NAMALWA (cell line): ENCODE results near the gene PRLHR.
"Not testable (repeated sequence)": the region's sequence is repeated elsewhere in the genome, so short reads cannot be mapped to it uniquely, and the experiment has no call there.

Source experiments
- DNase-seq: peaks from one replicate; pipeline ENCODE4 v3.0.0-alpha.2; 2015; ENCODE audit warnings: low spot score

Gene PRLHR

DNA sequence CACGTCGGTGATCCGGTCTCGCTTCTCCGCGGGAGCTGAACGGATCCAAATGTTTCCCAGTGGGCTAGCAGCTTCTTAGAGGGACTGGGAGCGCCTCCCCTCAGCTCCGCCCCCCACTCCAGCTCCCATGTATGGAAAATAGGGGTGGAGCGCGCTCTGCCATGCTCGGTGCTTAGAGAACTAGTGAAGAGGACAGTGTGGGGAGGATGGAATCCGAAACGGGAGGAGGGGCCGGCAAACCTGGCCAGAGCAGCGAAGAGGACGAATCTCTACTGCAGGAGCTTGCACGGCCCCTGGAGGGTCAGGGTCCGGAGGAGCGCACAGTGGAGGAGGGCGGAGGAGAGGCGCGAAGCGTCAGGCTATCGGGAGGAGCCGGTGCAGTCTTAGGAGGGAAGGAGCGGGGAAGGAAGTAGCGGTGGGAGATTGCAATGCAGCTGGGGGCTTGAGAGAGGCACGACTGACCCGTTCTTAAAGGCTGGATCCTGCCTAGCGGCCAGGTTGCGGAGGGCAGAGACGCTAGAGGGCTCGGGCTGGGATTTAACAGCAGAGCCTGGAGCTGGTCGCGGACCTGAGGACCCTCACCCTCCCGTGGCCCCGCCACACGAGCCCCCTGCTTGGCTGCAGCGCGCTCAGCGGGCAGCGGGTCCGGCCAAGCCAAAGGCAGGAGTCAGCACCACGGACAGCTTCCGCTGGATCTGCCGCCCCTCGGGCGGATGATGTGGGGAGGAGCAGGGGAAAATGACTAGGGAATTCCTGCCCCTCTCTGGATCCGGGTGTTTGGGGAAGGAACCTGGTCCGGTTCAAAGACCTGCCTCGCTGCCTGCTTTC, at the start of gene PRLHR:
Gene PRLHR, minus strand, starts transcription at position 51 of the 828 bp plus-strand sequence. CDS start 404 bp downstream, outside the sequence.
- DNase-seq = no peak

GRCh38 chr10:118642228-118642627, 46.8 kb upstream of the PRLHR start:
- DNase-seq = no peak

- no peak for DNase-seq
Measured at GRCh38 chr10:118638680-118639079, 43.2 kb upstream of the PRLHR start.

- DNase-seq = no peak
Measured at GRCh38 chr10:118635674-118636402, 40.4 kb upstream of the PRLHR start.

DNA sequence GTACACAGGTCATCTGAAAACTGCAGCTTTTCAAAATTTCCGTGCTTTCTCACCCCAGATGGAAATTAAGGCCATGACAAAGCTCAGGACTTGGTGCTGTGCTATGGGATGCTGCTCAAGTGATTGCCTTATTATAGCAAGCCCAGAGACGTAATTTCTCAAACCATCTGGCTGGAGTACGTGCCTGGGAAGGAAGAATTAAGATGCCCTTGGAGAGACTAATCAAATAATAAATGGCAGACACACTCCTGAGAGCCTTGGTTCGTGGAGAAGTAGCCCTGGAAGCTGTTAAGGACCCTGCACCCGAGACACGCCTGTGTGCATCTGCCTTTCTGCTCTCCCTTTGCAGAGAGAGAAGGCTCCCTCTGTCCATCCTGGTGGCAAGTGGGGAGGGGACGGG, 38.3 kb upstream of the PRLHR start:
- no peak for DNase-seq

DNA sequence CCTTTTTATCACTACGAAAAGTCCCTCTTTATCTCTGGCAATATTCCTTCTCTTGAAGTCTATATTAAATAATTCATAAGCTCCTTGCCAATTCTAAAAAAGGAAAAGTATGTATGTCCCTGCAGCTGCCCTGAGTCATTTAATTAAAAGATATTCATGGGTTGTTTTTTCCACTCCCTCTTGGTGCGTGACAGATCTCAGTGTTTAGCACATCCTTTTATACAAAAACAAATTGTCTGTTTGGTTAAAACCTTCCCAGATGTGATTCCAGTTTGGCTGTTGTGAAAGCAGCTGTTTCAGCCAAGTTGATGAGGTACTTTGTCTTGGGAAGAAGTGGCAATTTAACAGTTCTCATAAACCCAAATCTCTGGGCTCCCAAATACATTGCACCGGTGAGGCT, 33.8 kb upstream of the PRLHR start:
- DNase-seq = no peak

DNA sequence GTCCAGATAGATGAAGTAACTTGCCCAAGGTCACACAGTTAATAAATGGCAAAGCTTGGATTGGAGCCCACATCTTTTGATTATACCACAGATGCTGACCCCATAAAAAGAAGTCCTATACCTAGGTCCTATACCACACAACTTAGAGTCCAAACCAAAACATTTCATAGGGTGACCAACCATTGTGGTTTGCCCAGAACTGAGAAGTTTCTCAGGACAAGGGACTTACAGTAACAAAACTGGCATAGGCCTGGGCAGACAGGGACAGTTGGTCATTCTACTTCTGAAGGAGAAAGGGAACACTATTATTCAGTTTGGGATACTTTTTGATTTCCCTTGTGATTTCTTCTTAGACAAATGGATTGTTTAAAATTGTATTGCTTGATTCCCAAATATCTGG, 32.9 kb upstream of the PRLHR start:
- no peak for DNase-seq

- no peak for DNase-seq
Measured at GRCh38 chr10:118626953-118627352, 31.5 kb upstream of the PRLHR start.

DNA sequence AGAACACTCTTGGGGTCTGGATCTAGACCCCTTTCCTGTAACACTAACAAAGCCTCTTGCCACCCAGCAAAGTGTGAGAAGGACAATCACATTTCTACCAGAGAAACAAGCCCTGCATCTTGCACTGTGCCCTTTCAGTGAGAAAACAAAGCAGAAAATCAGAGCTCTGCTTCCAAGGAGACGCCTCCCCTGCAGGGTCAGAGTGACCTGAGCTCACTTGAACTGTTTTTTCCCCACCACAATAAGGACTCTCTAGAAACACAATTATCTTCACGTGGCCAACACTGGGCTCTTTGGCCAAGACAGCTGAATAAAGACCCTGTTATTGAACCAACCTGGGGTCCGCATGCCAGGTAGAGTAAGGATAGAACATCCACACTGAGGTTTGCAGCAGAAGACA, 30.1 kb upstream of the PRLHR start:
- DNase-seq = no peak

DNA sequence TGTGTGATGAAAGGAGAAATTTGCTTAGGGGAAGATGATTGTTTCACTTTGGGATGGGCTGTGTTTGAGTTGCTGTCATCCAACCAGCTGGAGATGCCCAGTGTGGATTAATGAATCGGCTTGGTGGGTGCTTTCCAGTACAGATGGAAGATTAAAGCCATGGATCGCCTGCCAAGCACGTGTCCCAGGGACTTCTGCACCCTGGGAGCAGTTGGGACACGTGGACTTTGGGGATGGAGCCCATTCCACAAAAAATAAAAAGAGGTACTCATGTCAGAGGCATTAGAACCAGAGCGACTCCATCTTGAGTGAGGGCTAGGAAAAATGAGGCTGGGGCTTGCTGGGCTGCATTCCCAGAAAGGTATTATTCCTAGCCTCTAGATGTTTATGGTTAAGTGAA, 29.3 kb upstream of the PRLHR start:
- DNase-seq = no peak

GRCh38 chr10:118621304-118621942, 26.0 kb upstream of the PRLHR start:
- DNase-seq = no peak

DNA sequence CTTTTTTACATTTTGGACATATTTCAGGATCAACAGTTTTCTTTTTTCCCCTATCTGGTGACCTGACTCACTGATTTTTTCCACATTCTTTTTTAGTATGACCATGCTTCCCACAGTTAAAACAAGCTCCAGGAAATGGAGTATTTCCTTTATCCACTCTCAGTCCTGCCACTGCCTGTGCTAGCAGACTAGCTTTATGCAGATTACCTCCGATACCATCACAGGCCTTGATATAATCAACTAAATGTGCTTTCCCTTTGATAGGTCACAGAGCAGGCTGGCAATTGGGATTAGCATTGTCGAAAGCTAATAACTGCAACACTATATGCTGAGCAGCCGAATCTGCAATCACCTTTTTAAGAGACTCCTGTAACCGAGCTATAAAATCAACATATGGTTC, 18.4 kb upstream of the PRLHR start:
- DNase-seq = not testable (repeated sequence)

DNA sequence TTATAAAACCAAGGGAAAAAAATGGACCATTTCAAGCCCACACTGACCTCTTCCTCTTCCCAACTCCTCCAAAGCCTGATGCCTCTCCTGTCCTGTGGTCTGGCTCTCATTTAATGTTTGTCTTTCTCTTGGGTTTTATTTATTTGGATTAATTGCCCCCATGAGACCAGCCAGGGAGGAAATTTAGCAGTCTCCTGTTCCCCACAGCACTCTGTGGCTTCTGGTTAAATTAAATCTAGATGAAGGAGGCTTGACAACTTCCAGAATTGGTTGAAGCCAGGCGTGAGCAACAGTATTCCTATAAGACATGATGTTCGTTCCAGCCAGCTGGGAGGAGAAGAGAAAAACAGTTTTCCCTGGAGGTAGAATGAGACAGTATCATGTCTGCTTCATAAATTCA, 15.1 kb upstream of the PRLHR start:
- DNase-seq = no peak

DNA sequence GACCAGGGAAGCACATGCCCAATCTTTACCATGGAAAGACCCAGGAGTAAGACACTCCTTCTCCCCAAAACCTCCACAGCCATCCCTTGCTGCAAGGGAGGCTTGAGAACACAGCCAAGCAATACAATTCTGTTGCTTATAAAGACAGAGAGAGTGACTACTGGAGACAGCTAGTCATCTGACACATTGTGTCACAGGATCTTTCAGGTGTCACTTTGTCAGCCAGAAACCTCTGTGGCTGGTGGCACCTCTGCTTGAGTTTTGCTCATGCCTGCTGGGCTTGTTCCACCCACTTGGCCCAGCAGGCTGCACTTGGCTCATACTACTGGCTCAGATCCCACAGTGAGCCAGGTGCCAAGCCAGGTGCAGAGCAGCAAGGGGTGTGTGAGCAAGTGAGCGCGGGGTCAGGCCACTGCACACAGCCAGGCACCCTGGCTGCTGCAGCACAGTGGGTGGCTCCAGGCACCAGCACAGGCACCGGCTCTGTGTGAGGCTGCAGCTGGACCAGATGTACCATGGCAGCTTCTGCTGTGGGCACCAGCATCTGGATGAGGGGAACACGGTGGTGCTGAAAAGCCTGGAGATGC, 12.4 kb upstream of the PRLHR start:
- DNase-seq = no peak

DNA sequence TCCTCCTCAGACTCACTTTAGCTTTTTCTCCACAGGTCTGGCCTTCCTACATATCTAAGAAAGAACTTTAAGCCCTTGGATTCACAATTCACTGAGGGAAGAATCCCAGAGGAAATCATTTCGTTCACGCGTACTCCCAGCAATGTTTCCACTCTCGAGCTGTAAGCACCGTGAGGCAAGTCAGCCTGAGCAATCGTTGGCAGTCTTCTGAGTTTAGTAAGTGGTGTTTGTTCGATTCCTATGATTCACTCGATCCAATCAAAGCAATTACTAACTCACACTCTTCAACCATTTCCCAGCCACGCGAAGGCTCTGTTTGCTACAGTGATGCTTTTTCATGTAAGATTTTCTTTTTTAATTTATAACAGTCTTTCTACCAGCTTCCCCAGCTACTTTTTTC, 10.2 kb upstream of the PRLHR start:
- DNase-seq = no peak

DNA sequence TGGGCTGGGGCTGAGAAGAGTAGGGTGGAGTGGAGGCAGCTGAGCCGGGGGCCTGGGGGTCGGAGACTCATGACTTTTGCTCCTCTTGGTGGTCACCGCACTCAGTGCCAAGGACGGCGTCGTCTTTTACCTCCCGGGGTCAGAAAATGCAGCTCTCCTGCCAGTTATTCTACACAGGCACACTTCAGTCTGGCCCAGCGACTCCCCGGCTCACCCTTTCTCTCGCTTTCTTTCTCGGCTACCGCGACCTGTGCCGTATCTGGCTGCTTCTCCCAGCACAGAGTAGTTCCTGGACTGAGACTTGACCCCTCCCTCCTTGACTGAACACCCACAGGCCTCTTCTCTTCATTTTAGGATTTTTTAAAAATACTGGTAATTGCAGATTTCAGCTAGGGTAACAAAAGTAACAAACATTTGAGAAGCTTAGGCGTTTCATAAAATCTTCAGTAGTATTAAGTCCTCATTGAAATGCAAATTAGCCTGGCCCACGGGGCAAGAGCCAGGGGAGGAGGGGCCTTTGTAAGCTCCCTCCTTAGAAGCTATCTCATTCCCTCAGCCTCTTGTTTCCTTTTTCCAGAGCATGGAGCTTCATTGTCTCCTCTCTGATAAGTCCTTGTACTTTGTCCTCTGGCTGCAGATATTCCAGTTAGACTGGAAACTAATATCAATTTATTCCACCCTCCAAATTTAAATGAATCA, 1.1 kb upstream of the PRLHR start:
- DNase-seq = no peak

GRCh38 chr10:118595064-118595420, 406 bp downstream of the PRLHR start:
- no peak for DNase-seq

GRCh38 chr10:118594392-118595063, 920 bp downstream of the PRLHR start:
- DNase-seq = no peak

DNA sequence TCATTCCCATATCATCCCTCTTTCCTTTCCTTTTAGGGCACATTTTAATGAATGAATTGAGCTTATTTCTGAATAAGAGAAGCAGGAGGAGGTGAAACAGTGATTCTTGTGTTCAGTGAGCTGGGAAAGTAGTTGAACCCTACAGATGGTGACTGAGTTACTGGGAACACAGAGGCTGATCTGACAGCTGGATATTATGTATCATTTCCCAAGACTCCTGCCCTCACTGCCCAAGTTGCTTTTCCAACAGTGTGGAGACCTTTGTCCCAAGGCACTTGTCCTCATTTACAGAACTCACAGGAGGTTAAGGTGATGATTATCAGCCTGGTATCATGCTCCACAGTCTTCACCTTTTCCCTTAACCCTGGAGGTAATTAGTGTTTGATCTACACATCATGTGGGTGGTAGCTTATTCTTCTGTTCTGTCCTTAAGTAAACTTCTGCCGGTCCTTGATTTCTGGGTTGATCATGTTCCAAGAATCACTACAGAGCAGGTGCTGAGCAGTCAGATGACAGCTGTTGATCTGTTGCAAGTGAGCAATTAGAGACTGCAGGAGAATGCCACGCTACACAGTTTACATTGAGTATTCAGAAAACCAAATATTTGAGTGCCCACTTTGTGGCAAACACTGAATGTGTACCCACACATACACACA, 2.6 kb downstream of the PRLHR start:
- no peak for DNase-seq

- no peak for DNase-seq
Measured at GRCh38 chr10:118590334-118590733, 5.1 kb downstream of the PRLHR start.
